Motor neuron (in vitro differentiated cells): ENCODE results near the gene C14orf180. TPM values are rescaled to one million over a fixed set of nuclear protein-coding genes. Genes with fewer than 3 reads are reported as not detected.

ENCODE experiments used
- ATAC-seq, 8 experiments: fragments of 200-7000 bp; cut with Tn5 transposase; replicated peaks in 6 of 8; 2 replicates each; pipeline ENCODE4 v1.8.0; 2021; ENCODE audit warnings: mild to moderate bottlenecking in 8 of 8, moderate library complexity in 8 of 8
- H3K27ac ChIP-seq, 2 donors: fragments of 250-450 bp; sonication (Bioruptor Pico); 2 replicates each; pipeline ENCODE4 v1.9.0; 2021; ENCODE audit warnings: antibody characterized with exemption in 2 of 2, mild to moderate bottlenecking in 2 of 2, moderate library complexity in 1 of 2
- H3K4me1 ChIP-seq, 2 donors: fragments of 250-450 bp; sonication (Bioruptor Pico); replicated peaks in 1 of 2; 2 replicates each; pipeline ENCODE4 v1.6.1; 2021; ENCODE audit warnings: antibody characterized with exemption in 2 of 2, mild to moderate bottlenecking in 2 of 2, moderate library complexity in 1 of 2
- H3K4me3 ChIP-seq, 5 donors: fragments of 250-450 bp; sonication (Bioruptor Pico); 2 replicates each; pipeline ENCODE4 v1.9.0; 2021; ENCODE audit warnings: antibody characterized with exemption in 5 of 5, mild to moderate bottlenecking in 5 of 5, moderate library complexity in 4 of 5
- WGBS, 10 experiments: fragments of 450-650 bp; shearing (Covaris generic); methylation state at CpG; one replicate each; pipeline ENCODE4 v1.0.0; 2022; 5-methylcytosine and 5-hydroxymethylcytosine counted together
- in situ Hi-C, 9 experiments: fragments of 400-800 bp; cut with MboI; loops; one replicate each; pipeline ENCODE4 v1.15.0; 2021; ENCODE audit warnings: low sequenced_read_pairs in 9 of 9, low pct_unique_long_range_greater_than_20kb in 2 of 9; ENCODE audit not compliant: unreplicated experiment in 9 of 9
- total RNA-seq, 8 experiments: library from RNA; unstranded; fragments of 300-600 nt; gene quantifications; 2 replicates each; pipeline versions ENCODE4 v1.2.3 to v1.2.4, GENCODE V29; 2022

The C14orf180 gene
- total RNA-seq, 8 experiments from 2014 or later = 0.04 to 0.71 (median 0.35) TPM; not detected in 2

GRCh38 chr14:104568620-104569019 is 10.9 kb upstream of the C14orf180 start:
- ATAC-seq = no peak
- H3K4me1 ChIP-seq = peaks cover 37 to 52% of the 10 kb centered on the region in 2 donors
- no peak overlapping the region for H3K4me3 ChIP-seq
- no peak overlapping the region for H3K27ac ChIP-seq
- in situ Hi-C loops = loop anchor here in 2 of 9 experiments (25.0 kb wide), 1 partner anchor 431 kb away; the partner anchor contains the start of gene KIF26A (in 2 of the 2)
- 42 to 80% (median 50%) methylated on average over 1 to 4 of the region's 11 CpGs; no CpG with 5 or more reads in 7 of the 10 experiments for WGBS, 10 experiments

- no peak for ATAC-seq
- in situ Hi-C loops = loop anchor here in 2 of 9 experiments (25.0 kb wide), 1 partner anchor 432 kb away; the partner anchor contains the start of gene KIF26A (in 2 of the 2)
- no peak overlapping the region for H3K4me3 ChIP-seq
- 0 to 100% (median 22%) methylated on average over 1 to 5 of the region's 10 CpGs; no CpG with 5 or more reads in 2 of the 10 experiments for WGBS, 10 experiments
- H3K27ac ChIP-seq = no peak overlapping the region
- peaks cover 37 to 52% of the 10 kb centered on the region in 2 donors for H3K4me1 ChIP-seq
These were observed 10.1 kb upstream of the C14orf180 start for GRCh38 chr14:104569435-104569834.

GRCh38 chr14:104571246-104571645 is 8.3 kb upstream of the C14orf180 start:
- peak in 5 of 8 experiments; percentile 66 to 83 (median 80) for ATAC-seq
- peak overlapping the region in 1 of 2 donors; percentile 17 for H3K27ac ChIP-seq
- H3K4me3 ChIP-seq = no peak overlapping the region
- in situ Hi-C loops = loop anchor here in 2 of 9 experiments (25.0 kb wide), 1 partner anchor 434 kb away; the partner anchor contains the start of gene KIF26A (in 2 of the 2)
- peaks cover 50 to 61% of the 10 kb centered on the region in 2 donors for H3K4me1 ChIP-seq
- 67 to 80% (median 68%) methylated on average over 1 to 5 of the region's 16 CpGs; no CpG with 5 or more reads in 7 of the 10 experiments for WGBS, 10 experiments

GRCh38 chr14:104572024-104572626 is 7.4 kb upstream of the C14orf180 start:
- Histone ChIP-seq H3K4me3 (no peak overlapping the region), H3K27ac (no peak overlapping the region), H3K4me1 (peaks cover 59 to 67% of the 10 kb centered on the region in 2 donors)
- in situ Hi-C loops = loop anchor here in 2 of 9 experiments (25.0 kb wide), 1 partner anchor 435 kb away; the partner anchor contains the start of gene KIF26A (in 2 of the 2)
- 20 to 100% (median 90%) methylated on average over 1 to 7 of the region's 11 CpGs; no CpG with 5 or more reads in 7 of the 10 experiments for WGBS, 10 experiments
- no peak for ATAC-seq

- H3K27ac ChIP-seq = no peak overlapping the region
- WGBS, 10 experiments = 35 to 100% (median 80%) methylated on average over 1 to 4 of the region's 7 CpGs; no CpG with 5 or more reads in 6 of the 10 experiments
- peaks cover 64 to 72% of the 10 kb centered on the region in 2 donors for H3K4me1 ChIP-seq
- in situ Hi-C loops = loop anchor here in 2 of 9 experiments (25.0 kb wide), 1 partner anchor 435 kb away; the partner anchor contains the start of gene KIF26A (in 2 of the 2)
- ATAC-seq = no peak
- no peak overlapping the region for H3K4me3 ChIP-seq
These were observed 6.9 kb upstream of the C14orf180 start for GRCh38 chr14:104572668-104573067.

GRCh38 chr14:104573930-104574329 is 5.6 kb upstream of the C14orf180 start:
- Histone ChIP-seq H3K27ac (no peak overlapping the region), H3K4me3 (no peak overlapping the region), H3K4me1 (peaks cover 72 to 83% of the 10 kb centered on the region in 2 donors)
- 73 to 100% (median 80%) methylated on average over 1 to 2 of the region's 9 CpGs; no CpG with 5 or more reads in 7 of the 10 experiments for WGBS, 10 experiments
- in situ Hi-C loops = loop anchor here in 2 of 9 experiments (25.0 kb wide), 1 partner anchor 437 kb away; the partner anchor contains the start of gene KIF26A (in 2 of the 2)
- ATAC-seq = peak in 3 of 8 experiments; percentile 8 to 27 (median 27)

GRCh38 chr14:104574536-104574935 is 5.0 kb upstream of the C14orf180 start:
- H3K27ac ChIP-seq = peak overlapping the region in 1 of 2 donors; percentile 15
- peaks cover 70 to 79% of the 10 kb centered on the region in 2 donors for H3K4me1 ChIP-seq
- no peak for ATAC-seq
- in situ Hi-C loops = loop anchor here in 2 of 9 experiments (25.0 kb wide), 1 partner anchor 437 kb away; the partner anchor contains the start of gene KIF26A (in 2 of the 2)
- no peak overlapping the region for H3K4me3 ChIP-seq
- 25 to 87% (median 68%) methylated on average over 1 to 12 of the region's 14 CpGs; no CpG with 5 or more reads in 2 of the 10 experiments for WGBS, 10 experiments

- in situ Hi-C loops = loop anchor here in 2 of 9 experiments (25.0 kb wide), 1 partner anchor 438 kb away; the partner anchor contains the start of gene KIF26A (in 2 of the 2)
- H3K4me3 ChIP-seq = no peak overlapping the region
- peaks cover 67 to 73% of the 10 kb centered on the region in 2 donors for H3K4me1 ChIP-seq
- 5 to 100% (median 50%) methylated on average over 2 to 10 of the region's 31 CpGs; no CpG with 5 or more reads in 3 of the 10 experiments for WGBS, 10 experiments
- H3K27ac ChIP-seq = peak overlapping the region in 1 of 2 donors; percentile 15
- ATAC-seq = peak in 1 of 8 experiments; percentile 27
These were observed 4.5 kb upstream of the C14orf180 start for GRCh38 chr14:104574978-104575583.

- in situ Hi-C loops = no loop called here
- 37 to 100% (median 63%) methylated on average over 1 to 5 of the region's 16 CpGs; no CpG with 5 or more reads in 5 of the 10 experiments for WGBS, 10 experiments
- Histone ChIP-seq H3K4me3 (no peak overlapping the region), H3K27ac (no peak overlapping the region), H3K4me1 (peaks cover 59 to 63% of the 10 kb centered on the region in 2 donors)
- ATAC-seq = peak; percentile 17 to 94 (median 49)
These were observed 3.2 kb upstream of the C14orf180 start for GRCh38 chr14:104576232-104576969.

GRCh38 chr14:104576970-104577332 is 2.6 kb upstream of the C14orf180 start:
- Histone ChIP-seq H3K27ac (peak overlapping the region in 1 of 2 donors; percentile 18), H3K4me1 (peaks cover 53 to 60% of the 10 kb centered on the region in 2 donors), H3K4me3 (no peak overlapping the region)
- ATAC-seq = peak in 1 of 8 experiments; percentile 2
- in situ Hi-C loops = no loop called here
- WGBS, 10 experiments = 47 to 60% methylated on average over 1 to 3 of the region's 9 CpGs; no CpG with 5 or more reads in 8 of the 10 experiments

GRCh38 chr14:104577426-104577825 is 2.1 kb upstream of the C14orf180 start:
- in situ Hi-C loops = no loop called here
- peak in 5 of 8 experiments; percentile 14 to 39 (median 34) for ATAC-seq
- H3K27ac ChIP-seq = no peak overlapping the region

GRCh38 chr14:104577847-104578301 is 1.7 kb upstream of the C14orf180 start:
- Histone ChIP-seq H3K27ac (peak overlapping the region in 1 of 2 donors; percentile 40), H3K4me1 (peaks cover 51 to 60% of the 10 kb centered on the region in 2 donors), H3K4me3 (no peak overlapping the region)
- in situ Hi-C loops = no loop called here
- 25 to 100% (median 55%) methylated on average over 1 to 9 of the region's 19 CpGs; no CpG with 5 or more reads in 6 of the 10 experiments for WGBS, 10 experiments
- ATAC-seq = peak in 4 of 8 experiments; percentile 5 to 55 (median 42)

More at GRCh38 chr14:104577426-104577825, 2.1 kb upstream of the C14orf180 start:
- Histone ChIP-seq H3K4me1 (peaks cover 51 to 60% of the 10 kb centered on the region in 2 donors), H3K4me3 (no peak overlapping the region)
- no CpG with 5 or more reads among the region's 12 CpGs for WGBS, 10 experiments
